ENCODE data around the gene KRTDAP.

The KRTDAP gene

GRCh38 chr19:35490364-35490763 lies at the start of gene KRTDAP:
Gene KRTDAP (minus strand): TSS chr19:35490464. CDS start chr19:35490442, 22 bp downstream.
- DNase-seq = no peak

DNA sequence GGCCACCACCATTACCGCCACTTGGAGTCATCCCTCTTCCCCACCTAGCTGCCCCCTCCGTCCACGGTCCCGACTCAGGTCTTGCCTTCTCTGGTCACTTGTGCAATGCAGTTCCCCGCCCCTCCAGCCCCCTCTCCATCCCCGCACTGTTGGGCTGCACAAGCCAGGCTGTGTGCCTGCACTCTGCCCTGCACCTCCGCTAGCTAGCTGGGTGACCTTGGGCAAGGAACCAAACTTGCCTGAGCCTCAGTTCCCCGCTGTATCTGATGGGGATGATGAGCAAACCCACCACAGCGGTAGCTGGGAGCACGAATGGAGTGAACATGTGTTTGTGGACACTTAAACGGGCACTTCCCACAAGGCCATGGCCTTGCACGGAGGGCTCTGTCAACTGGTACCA lies 49.6 kb upstream of the KRTDAP start:
- no peak for DNase-seq

DNA sequence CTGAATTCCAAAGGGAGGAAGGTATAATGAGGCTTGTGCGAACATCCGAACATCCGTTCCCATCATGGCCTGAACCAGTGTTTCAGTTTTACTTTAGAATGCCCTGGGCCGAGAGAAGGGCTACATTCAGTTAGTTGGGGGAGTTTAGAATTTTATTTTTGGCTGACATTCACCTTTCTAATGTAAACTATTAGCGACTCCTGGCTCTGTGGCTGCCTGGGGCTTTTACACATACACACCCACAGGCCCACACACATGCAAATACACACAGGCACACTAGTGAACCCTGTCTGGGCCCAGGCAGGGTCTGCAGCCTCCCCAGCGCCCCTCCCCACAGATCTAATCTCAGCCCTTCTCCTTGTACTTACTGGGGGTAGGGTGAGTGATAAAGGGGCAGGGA lies 49.0 kb upstream of the KRTDAP start:
- no peak for DNase-seq

GRCh38 chr19:35534803-35535480 lies 44.7 kb upstream of the KRTDAP start:
- DNase-seq = no peak

GRCh38 chr19:35533822-35534392 lies 43.6 kb upstream of the KRTDAP start:
- peak; percentile 74 for DNase-seq

DNA sequence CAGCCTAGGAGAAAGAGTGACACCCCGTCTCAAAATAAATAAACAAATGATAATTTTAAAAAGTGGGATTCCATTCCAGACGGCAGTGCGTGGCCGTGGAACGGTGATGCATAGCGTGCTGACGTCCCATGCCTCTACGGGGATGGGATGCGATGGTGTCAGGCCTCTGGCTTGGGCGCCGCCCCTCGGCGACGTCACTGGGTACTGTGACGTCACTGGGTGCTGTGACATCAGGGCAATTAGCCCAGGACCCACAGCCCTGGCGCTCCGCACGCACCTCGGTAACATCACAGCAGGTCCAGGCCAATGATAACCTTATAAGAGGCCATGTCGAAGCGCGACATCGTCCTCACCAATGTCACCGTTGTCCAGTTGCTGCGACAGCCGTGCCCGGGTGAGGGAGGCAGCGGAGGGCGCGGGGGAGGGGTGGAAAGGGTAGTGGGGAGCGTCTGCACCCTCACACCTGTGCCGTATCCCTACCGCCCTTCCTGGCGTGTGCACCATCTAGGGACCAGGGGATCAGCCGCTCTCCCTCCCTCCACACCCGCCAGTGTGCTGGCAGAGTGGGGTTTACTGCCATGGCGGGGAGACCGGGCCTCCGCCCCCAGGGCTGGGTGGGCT lies 43.0 kb upstream of the KRTDAP start, which contains the start of gene GAPDHS:
Gene GAPDHS (plus strand): TSS at position 256 of the 621 bp plus-strand sequence. CDS start 72 bp downstream, at position 328.
- DNase-seq = no peak

DNA sequence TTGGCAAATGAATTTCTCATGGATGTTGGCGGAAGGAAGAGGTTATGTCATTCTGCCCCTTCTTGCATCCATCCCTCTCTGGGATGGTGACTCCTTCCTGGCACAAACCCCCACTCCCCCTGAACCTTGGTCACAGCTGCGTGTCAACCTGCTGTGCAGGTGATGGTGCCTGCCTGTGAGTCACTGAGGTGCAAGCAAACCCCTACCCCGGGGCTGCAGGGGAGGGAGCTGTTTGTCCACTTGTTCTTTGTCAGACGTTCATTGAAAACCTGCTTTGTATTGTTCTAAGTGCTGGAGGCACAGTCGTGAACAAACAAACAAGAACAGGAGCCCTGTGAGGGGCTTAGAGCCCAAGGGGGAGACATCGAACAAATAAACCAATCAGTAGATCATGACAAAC lies 41.0 kb upstream of the KRTDAP start:
- DNase-seq = no peak

GRCh38 chr19:35529241-35530218 lies 39.3 kb upstream of the KRTDAP start:
- DNase-seq = peak; percentile 43

GRCh38 chr19:35528218-35529038 lies 38.2 kb upstream of the KRTDAP start, which contains the start of gene SBSN:
Gene SBSN (minus strand): TSS chr19:35528311. CDS start chr19:35528281, 30 bp downstream.
- DNase-seq = no peak

DNA sequence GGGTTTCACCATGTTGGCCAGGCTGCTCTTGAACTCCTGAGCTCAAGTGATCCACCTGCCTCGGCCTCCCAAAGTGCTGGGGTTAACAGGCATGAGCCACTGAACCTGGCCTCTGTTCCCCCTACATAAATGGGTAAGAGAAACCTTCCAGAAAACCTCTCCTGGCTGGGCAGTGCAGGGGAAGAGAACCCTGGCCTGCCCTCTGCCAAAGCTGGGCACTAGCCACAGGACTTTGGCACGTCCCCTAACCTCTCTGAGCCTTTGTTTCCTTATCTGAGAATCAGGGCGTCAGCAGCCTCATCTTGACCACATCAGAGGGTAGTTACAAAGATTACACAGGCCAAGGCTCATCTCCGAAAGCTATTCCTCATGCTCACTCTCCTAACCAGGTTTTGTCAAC lies 35.6 kb upstream of the KRTDAP start:
- DNase-seq = no peak

GRCh38 chr19:35524181-35524837 lies 34.0 kb upstream of the KRTDAP start:
- no peak for DNase-seq

DNA sequence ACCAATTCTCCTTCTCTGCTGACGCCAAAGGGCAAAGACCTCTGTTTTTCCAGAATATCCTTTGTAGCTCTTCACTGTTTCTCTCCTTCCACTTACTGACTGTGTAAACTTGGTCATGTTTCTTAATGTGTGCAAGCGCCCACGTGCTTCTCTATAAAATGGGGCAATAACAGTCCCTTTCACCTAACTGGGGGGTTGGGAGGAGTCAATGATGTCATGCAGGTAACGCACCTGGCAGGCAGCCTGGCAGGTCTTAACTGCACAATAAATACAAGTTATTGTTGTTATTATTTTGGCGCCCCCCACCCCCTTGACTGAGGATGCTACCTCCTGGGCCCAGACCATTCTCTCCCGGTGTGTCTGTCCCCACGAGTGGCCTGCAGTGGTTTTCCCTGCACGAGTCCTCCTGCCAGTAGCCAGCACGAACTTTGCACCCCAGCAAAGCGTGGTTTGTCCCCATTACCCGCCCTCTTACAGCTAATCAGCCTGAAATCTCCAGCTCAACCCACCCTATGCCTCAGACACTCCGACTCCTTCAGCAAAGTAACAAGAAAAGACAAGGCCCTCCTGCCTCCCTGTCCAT lies 32.6 kb upstream of the KRTDAP start:
- DNase-seq = no peak

DNA sequence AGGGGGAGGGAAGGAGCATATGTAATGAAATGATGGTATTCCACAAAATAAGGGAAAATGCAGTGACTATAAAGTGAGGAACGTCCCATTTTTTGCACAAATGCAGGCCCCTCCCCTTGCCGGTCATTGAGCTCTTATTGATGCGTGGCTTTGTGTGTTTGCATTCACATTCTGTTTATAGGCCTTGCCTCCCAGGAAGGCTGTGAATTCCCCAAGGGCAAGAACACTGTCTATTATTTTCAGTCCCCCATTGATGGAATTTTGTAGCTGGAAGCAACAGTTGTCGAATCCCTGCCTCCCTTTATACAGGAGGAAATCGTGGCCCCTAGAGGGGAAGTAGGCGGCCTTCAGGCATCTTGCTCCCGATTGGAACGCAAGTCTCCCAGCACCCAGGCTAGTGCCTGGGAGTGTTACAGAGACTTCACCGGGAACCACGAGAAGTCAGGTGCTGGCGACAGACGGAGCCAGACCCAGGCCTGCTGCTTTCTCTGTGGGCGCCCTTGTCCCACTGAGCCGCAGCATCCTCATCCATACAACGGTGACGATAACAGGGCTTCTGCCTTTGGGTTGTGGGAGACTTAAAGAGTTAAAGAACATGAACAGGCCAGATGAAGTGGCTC lies 31.0 kb upstream of the KRTDAP start:
- no peak for DNase-seq

DNA sequence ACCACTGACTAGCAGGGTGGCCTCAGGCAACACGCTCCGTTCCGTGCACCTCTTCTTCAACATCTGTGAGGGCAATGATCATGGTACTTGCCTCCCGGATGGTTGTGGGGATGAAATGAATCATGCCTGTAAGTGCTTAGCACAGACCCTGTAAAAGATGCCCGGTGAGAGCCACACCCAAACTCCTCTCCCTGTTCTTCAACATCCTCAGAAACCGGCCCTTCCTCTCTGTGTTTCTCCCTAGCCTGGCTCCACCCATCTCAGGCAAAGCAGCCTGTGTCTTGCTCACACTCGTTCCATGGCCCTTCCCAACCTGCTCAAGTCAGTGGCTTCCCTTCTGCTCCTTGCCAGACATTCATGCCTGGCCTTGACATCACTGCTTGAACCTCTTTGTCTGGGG lies 29.0 kb upstream of the KRTDAP start:
- DNase-seq = no peak

DNA sequence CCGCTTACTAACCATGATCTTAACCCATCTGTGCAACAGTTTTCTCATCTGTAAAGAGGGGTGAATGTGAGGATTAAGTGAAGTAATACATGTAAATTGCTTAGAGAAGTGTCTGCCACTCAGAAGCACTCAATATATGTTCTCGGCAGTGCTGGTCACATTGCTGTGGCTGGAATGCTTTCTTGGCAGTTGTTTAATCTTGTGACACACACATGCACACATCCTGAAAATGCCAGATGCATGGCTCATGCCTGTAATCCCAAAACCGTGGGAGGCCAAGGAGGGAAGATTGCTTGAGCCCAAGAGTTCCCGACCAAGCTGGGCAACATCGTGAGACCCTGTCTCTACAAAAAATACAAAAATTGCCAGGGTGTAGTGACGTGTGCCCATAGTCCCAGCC lies 28.0 kb upstream of the KRTDAP start:
- DNase-seq = no peak

DNA sequence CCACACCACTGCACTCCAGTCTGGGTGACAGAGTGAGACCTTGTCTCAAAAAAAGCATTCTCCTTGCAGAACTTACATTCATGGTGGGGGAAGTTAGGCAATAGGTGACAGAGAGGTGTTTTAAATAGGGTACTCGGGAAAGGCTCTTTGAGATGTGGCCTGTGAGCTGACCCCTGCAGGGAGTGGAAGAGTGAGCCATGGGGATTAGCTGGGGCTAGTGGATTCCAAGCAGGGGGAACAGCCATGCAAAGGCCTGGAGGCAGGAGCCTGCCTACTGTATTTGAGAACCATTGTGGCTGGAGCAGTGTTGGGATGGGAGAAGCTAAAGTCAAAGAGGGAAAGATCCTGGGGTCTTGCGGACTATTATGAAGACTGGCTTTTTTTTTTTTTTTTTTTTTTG lies 27.1 kb upstream of the KRTDAP start:
- DNase-seq = no peak

DNA sequence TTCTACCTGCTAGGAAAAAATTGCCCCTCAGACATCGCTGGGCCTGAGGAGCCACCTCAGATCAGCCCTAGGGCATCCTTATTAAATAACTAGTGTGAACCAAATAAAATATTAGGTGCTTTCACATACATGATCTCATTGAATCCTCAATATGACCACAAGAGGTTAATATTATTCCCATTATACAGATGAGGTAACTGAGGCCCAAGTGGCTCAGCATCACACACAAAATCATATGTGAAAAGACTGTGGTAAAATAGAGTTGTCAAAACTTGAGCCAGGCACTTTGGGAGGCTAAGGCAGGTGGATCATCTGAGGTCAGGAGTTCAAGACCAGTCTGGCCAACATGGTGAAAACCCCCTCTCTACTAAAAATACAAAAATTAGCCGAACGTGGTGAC lies 26.0 kb upstream of the KRTDAP start:
- DNase-seq = no peak

GRCh38 chr19:35514282-35514809 lies 24.1 kb upstream of the KRTDAP start:
- no peak for DNase-seq

GRCh38 chr19:35513628-35514281 lies 23.5 kb upstream of the KRTDAP start, which contains the start of gene DMKN:
Gene DMKN (minus strand): TSS chr19:35513649. CDS start chr19:35513475, 174 bp downstream.
- no peak for DNase-seq
